AG08396 (cell line): ENCODE results near the gene RHBDL2.
"Not testable (repeated sequence)": the region's sequence is repeated elsewhere in the genome, so short reads cannot be mapped to it uniquely, and the experiment has no call there.

Experiments
- DNase-seq: peaks from one replicate; pipeline ENCODE4 v3.0.0; 2012; ENCODE audit warnings: low spot score, mixed read lengths

Gene RHBDL2

DNA sequence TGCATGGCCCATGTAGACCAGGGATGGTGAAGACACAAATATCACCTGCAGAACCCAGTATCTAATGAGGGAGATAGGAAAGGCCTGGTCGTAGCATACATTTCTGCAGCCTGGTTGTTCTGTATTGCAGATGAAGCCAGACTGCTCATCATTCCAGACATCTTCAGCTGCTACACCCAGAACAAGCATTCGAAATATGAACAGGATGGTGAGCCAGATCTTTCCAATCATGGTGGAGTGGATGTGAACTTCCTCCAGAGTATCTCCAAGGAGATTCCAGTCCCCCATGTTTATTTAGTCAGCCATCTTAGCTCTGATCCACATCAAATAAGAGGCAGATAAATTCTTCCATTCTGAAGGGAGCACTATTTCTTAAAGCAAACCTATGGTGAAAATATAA is 65.8 kb downstream of the RHBDL2 start:
- no peak for DNase-seq

DNA sequence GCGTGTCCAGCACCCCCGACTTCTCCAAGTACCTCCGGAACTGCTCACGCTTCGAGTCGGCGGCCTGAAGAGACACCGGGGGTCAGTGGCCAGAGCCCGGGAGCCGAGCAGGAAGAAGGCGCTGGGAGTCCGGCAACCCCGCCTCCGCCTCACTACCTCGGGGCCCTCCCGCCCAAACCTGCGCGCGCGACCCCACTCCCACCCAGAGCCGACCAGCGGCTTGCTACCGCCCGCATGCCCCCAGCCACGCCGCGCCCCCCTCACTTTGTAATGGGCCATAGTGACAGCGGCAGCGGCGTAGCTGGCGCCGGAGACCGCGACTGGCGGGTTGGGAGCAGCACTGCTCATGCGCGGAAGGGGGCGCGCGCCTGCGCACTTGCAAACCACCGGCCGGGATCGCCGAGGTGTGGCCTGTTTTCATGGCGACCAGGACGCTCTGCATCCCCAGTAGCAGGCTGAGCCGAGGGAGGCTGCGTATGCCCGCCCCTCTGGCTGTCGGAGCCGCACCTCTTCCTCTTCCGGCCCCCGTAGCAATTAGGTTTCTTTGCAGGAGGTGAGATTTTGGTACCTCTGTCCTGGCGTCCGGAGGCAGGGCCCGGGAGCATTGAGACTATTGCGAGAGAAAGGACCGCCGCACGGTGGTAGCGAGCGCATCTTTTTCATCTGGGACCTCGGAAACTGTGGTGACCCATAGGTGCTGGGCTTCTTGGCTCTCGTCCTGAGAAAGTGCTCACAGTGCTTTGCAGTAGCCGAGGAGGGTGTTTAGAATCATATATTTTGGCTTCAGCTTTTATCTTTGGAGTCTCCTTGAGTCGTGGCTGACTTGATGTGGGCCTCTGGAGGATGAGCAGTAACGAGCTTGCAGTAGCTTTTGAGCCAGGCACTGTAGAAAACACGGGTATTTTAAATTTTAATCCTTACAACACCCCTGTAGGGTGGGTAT is 68.3 kb downstream of the RHBDL2 start, which contains the start of gene MYCBP:
TSS of gene MYCBP (minus strand) at position 322 of the 943 bp plus-strand sequence. CDS start at position 279, 43 bp downstream.
- DNase-seq: peak; percentile 100

DNA sequence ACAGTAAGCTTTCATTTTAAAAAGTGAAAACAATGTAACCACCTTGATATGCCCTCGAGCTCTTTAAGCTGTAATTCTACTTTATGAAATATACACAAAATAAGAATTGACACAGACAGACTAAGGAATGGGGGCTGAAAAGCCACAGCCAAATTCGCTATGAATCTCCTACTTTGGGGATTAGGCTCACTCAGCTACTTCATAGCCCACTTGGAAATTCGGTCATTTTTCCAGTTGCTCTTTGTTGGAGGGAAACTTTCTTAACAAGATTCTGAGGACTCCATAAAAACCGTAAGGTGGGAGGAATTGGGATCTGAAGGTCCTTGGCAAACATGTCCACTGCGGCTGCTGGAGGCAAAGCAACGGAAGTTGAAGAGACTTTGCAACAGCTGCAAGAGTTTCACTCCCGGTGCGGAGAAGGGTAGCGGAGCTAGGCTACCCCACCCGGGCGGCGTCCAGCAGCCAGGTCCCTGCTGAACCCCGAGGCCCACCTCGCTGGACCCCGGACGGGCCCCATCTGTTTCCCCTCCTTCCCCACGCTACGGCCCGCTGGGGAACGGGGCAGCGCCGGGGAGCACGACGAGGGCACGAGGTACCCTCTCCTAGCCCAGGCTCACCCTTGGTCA is 69.1 kb downstream of the RHBDL2 start:
- DNase-seq: peak; percentile 36

DNA sequence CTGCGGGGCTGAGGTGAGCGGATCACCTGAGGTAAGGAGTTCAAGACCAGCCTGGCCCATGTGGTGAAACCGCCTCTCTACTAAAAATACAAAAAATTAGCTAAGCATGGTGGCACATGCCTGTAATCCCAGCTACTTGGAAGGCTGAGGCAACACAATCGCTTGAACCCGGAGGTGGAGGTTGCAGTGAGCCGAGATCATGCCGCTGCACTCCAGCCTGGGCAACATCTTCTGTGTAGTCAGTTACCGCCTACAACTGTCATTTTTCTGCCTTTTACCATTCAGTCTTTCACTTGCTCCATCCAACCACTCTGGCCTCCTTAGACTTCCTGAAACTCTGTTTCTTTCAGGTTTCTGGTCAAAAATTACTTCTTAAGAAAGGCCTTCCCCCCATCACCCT is 70.6 kb downstream of the RHBDL2 start:
- DNase-seq: no peak

DNA sequence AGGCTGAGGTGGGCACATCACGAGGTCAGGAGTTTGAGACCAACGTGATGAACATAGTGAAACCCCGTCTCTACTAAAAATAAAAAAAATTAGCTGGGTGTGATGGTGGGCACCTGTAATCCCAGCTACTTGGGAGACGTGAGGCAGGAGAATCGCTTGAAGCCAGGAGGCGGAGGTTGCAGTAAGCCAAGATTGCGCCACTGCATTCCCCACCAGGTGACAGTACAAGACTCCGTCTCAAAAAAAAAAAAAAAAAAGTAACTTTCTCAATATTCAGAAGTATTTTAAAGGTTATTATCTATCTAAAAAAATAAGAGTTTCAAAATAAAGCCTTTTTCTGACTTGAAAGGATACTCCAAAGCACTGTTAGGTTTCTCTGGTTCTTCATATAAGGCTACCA is 74.4 kb downstream of the RHBDL2 start:
- no peak for DNase-seq

DNA sequence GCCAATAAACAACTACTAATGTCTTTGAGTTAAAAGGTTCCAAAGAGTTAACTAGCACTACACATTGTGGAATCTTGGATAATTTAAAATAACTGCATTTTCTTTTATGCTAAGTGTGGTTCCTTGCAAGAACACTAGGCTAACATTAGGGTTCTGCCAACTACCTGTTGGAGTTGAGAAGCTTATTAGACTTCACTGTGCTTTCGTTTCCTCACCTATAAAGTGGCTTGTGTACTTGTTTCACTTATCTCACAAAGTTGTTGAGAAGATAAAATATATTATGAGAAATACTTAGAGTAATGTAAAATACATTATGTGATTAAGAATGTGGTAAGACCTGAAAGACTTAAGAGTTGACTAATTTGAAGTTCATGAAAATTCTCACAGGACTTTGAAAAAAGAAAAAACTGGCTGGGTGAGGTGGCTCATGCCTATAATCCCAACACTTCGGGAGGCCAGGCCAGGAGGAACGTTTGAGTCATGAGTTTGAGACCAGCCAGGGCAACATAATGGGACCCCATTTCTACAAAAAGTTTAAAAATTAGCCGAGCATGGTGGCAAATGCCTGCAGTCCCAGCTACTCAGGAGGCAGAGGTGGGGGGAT is 76.4 kb downstream of the RHBDL2 start:
- DNase-seq: no peak

DNA sequence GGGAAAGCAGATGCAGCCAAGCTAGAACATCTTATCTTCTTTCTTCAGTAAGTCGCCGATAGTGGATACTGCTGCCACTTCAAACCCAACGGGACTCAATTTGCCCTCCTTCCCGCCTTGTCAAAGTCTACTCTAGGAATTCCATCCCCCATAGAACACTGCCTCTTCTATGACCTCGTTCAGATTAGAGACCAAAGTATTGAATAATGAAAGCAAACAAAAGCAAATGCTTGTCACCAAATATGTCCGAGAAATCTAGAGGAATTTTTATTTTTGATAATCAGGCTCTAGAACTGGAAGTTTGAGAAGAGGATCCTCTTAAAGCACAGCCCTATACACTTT is 81.2 kb downstream of the RHBDL2 start:
- peak; percentile 17 for DNase-seq

DNA sequence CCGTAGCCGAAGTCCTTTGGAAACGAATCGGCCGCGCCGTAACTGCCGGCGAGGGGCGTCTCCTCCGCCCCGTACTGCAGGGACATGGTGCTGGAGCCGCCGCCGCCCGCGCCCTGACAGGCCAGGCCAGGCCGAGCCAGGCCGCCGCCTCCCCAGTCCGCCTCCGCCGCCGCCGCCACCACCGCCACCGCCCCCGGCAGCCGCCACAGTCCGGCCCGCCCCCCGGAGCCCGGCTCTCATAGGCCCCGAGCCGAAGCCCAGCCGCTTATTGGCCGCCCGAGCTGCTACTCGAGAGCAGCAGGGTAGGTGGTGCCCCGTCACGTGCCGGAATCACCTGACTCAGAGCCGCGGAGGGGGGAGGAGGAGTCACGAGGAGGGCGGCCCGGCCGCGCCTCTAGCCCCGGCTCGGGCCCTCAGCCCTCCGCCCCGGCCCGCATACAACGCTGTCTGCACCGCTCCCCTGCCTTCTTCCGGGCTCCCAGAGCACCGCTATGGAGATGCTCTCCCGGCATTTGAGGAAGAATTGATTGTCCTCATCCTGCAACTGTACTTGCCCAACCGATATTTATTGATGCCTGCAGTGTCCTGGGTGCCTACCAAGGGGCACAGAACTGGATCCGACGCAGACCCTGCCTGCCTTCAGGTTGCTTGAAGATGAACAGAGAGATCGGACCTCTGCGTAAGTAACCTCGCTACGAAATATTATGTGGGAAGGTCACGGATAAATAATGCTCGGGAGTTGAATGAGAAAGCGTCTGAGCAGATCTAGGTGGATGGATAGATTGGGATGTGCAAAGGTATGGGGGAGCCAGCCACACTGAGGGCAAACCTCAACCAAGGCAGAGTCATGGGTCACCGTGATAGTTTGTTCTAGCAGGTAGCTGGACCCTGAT is 81.8 kb downstream of the RHBDL2 start, which contains the start of gene RRAGC:
TSS of gene RRAGC (minus strand) at position 212 of the 893 bp plus-strand sequence. CDS start at position 86, 126 bp downstream.
- peak; percentile 100 for DNase-seq

DNA sequence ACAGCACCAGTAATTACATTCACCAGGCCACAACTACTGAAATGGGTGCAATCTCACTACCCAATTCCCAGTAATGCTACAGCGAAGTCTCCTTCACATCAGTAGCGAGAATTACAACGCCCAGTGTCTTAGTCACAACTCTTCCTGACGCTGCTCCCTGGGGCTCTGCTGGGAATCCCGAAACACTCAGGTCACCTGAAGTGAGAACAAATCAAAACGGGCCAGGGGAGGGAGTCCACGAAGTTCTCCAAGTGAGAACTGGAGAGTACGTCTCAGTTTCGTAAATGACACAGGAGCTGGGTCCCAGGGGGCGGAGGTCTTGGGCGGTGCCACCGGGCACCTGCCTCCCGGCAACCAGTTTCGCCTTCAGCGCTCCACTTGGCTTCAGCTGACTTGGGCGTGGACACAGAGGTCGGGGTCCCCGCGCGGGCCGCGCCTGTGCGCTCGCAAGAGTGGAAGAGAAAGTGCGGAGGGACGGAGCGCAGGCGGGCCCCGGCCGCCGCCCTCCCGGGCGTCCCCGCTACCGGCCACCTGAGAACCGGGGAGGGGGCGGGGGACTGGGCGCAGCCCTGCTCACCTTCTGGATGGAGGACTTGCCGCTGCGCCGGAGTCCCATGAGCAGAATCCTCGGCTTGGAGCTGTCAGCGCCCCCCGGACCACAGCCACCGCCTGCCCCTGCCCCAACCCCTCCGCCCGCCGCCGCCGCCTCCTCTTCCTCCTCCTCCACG is 82.6 kb downstream of the RHBDL2 start:
- DNase-seq: peak; percentile 61

DNA sequence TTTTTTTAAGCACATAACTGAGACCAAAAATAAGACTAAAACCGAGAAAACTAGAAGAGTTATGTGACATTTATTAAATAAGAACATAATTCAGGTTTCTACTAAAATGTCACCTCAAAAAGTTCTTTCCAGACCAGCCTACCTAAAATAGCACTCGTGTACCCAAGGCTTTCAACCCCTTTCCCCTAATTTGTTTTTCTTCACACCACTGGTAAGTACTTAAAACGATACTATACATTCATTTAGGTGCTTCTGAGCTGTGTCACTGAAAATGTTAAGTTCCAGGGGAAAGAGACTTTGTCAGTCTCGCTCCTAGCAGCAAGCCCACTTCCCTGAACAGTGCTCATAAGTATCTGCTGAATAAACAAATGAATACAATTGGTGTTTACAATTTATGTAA is 88.8 kb downstream of the RHBDL2 start:
- no peak for DNase-seq

DNA sequence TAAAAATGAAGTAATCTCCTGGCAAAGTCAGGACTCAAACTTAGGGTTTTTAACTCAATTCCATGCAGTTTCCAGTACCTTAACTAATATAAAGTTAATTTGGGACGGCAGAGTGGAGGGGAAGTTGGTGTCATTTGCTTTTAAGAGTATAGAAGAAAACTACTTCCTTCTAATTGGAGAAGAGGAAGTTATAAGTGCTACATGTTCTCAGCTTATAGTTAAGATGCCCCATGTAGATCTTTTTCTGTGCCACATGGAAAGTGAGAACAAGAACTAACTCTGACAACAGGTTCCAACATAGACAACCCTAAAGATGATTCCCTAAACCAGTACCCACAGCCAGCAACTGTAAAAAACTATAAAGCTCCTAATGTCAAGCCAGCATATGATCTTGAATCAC is 93.6 kb downstream of the RHBDL2 start:
- no peak for DNase-seq

DNA sequence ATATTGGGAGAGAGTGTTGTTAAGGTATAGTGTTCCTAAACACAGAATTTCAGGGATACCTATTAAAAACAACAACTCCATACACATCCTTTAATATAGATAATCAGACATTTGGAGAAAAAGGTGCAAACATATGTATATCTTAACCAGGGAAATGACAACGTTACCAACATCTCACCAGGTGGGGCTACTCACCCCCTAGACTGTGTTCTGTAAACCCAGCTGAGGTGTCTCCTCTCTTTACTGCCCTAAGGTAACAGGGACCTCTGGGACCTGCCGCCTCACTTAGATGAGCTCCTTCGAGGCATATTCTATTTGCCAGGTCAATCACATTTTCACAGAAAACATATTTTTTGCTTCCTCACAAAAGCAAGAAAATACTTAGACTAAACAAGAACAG is 95.4 kb downstream of the RHBDL2 start:
- no peak for DNase-seq

DNA sequence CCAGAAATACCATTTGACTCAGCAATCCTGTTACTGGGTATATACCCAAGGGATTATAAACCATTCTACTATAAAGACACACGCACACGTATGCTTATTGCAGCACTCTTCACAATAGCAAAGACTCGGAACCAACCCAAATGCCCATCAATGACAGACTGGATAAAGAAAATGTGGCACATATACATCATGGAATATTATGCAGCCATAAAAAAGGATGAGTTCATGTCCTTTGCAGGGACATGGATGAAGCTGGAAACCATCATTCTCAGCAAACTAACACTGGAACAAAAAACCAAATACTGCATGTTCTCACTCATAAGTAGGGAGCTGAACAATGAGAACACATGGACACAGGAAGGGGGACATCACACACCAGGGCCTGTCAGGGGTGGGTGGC is 96.5 kb downstream of the RHBDL2 start:
- not testable (repeated sequence) for DNase-seq

DNA sequence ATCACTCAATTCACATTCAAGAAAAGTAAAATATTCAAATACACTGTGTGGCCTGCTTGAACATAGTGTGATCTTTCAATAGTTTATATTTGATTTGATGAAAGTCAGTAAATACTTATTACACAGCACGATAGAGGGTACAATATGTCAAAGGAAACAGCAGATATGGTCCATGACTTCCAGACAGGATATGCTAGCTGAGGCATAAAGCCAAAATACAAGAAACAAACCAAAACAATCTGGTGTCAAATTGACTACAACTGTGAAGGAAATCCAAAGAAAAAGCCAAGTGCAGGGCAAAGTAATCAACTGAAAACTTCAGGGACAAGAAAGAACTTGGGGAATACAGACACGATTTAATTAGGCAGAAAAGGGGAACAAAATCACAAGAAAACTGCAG is 101.3 kb downstream of the RHBDL2 start:
- no peak for DNase-seq

DNA sequence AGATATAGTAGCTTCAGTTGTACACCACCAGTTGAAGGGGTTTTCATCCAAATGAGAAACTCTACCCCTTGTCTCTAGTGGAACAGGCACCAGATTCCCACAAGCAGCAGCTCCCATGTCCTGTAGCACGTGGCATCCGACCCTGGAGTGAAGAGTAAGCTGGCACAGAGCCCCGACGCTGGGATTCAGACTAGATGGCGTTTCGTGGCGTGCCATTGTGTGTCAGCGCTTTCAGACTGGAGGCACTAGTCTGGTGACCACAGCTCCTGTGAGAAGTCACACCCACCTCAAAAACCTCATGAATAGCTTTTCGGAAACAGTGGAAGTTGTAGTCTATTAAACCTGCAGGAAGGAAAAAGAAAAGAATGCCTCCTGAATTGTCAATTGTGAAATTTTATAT is 102.3 kb downstream of the RHBDL2 start:
- no peak for DNase-seq

DNA sequence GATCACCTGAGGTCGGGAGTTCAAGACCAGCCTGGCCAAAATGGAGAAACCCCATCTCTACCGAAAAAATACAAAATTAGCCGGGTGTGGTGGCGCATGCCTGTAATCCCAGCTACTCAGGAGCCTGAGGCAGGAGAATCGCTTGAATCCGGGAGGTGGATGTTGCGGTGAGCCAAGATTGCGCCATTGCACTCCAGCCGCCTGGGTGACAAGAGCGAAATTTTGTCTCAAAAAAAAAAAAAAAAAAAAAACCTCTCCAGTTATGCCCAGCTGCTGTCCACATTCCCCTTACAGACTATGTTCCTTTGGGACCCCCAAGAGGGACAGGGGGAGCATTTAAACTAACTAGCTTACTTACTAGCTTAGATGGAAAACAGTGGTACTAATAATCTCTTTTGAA is 105.3 kb downstream of the RHBDL2 start:
- not testable (repeated sequence) for DNase-seq
